SU-DHL-6 (cell line): ENCODE measurements around the gene MYBPC3.

Experiments used
- H2AFZ ChIP-seq: fragments of 200-600 bp; sonication (generic); 2 replicates; pipeline ENCODE4 v1.6.1; 2014; ENCODE audit warnings: low read depth, mild to moderate bottlenecking, moderate library complexity, mixed read lengths, antibody characterized with exemption, low read length; ENCODE audit not compliant: severe bottlenecking
- H3F3A ChIP-seq: fragments of 200-600 bp; shearing (Covaris generic); 2 replicates; pipeline ENCODE4 v1.6.0; 2016; ENCODE audit warnings: antibody characterized with exemption, mild to moderate bottlenecking; ENCODE audit not compliant: insufficient read depth
- H3K27ac ChIP-seq: fragments of 200-600 bp; sonication (generic); 2 replicates; pipeline ENCODE4 v1.5.1; 2016; ENCODE audit warnings: low read depth, mild to moderate bottlenecking, low read length, moderate library complexity, mixed read lengths
- H3K27me3 ChIP-seq: fragments of 200-600 bp; sonication (generic), shearing (Covaris generic); 2 replicates; pipeline ENCODE4 v1.6.0; 2014; ENCODE audit warnings: mild to moderate bottlenecking, low read length
- H3K36me3 ChIP-seq: fragments of 200-600 bp; sonication (generic); 2 replicates; pipeline ENCODE4 v1.6.1; 2014; ENCODE audit warnings: mild to moderate bottlenecking, low read length, mixed read lengths
- H3K4me2 ChIP-seq: fragments of 300-600, 200-600 bp; shearing (Covaris generic), sonication (generic); 2 replicates; pipeline ENCODE4 v1.6.0; 2014; ENCODE audit warnings: low read length, low read depth, mild to moderate bottlenecking; ENCODE audit not compliant: poor library complexity, severe bottlenecking
- H3K4me3 ChIP-seq: fragments of 200-600 bp; sonication (generic); 2 replicates; pipeline ENCODE4 v1.5.1; 2014; ENCODE audit warnings: antibody characterized with exemption, low read length, mild to moderate bottlenecking, mixed read lengths; ENCODE audit not compliant: insufficient read depth, poor library complexity, severe bottlenecking
- H3K79me2 ChIP-seq: fragments of 200-600 bp; sonication (generic); 2 replicates; pipeline ENCODE4 v1.6.1; 2014; ENCODE audit warnings: mild to moderate bottlenecking, low read length, moderate library complexity; ENCODE audit not compliant: insufficient read depth
- H3K9ac ChIP-seq: fragments of 200-600 bp; sonication (generic); 2 replicates; pipeline ENCODE4 v1.7.0; 2014; ENCODE audit warnings: mild to moderate bottlenecking, low read length
- H3K9me2 ChIP-seq: fragments of 200-600 bp; sonication (generic); replicated peaks from 2 replicates; pipeline ENCODE4 v1.6.1; 2014; ENCODE audit warnings: low read length; ENCODE audit not compliant: insufficient read depth
- H3K9me3 ChIP-seq: fragments of 200-600 bp; sonication (generic); 2 replicates; pipeline ENCODE4 v1.6.1; 2014; ENCODE audit warnings: low read length, mixed read lengths; ENCODE audit not compliant: insufficient read depth
- H4K20me1 ChIP-seq: fragments of 200-600 bp; sonication (generic); 2 replicates; pipeline ENCODE4 v1.6.1; 2014; ENCODE audit warnings: low read depth, mild to moderate bottlenecking, antibody characterized with exemption, low read length, moderate library complexity, mixed read lengths
- CTCF ChIP-seq: fragments of 200-600 bp; sonication (generic); IDR thresholded peaks from one replicate; pipeline ENCODE4 v1.5.1; 2017; ENCODE audit warnings: antibody characterized with exemption, mild to moderate bottlenecking, low read length, moderate library complexity; ENCODE audit not compliant: insufficient read depth, poor library complexity, severe bottlenecking
- EZH2phosphoT487 ChIP-seq: fragments of 200-600 bp; sonication (generic), shearing (Covaris generic); conservative IDR thresholded peaks from 2 replicates; pipeline ENCODE4 v1.6.1; 2018; ENCODE audit warnings: mild to moderate bottlenecking, antibody characterized with exemption, low read length, moderate library complexity, mixed read lengths

Gene MYBPC3

GRCh38 chr11:47327025-47327424 lies 25.5 kb downstream of the MYBPC3 start:
- no peaks in the 10 kb centered on the region for H3K27me3 ChIP-seq
- H3F3A ChIP-seq: no peaks in the 10 kb centered on the region
- no peaks in the 10 kb centered on the region for H4K20me1 ChIP-seq
- H3K27ac ChIP-seq: no peak overlapping the region
- H3K9me3 ChIP-seq: no peaks in the 10 kb centered on the region
- no peak overlapping the region for H3K4me3 ChIP-seq
- H3K9ac ChIP-seq: no peak overlapping the region
- no peaks in the 10 kb centered on the region for H3K36me3 ChIP-seq
- no peak overlapping the region for H2AFZ ChIP-seq
- H3K4me2 ChIP-seq: no peak overlapping the region
- no peaks in the 10 kb centered on the region for H3K9me2 ChIP-seq
- H3K79me2 ChIP-seq: no peaks in the 10 kb centered on the region
- no peak for TF ChIP-seq CTCF
- TF ChIP-seq EZH2phosphoT487: no peak

GRCh38 chr11:47326198-47326597 lies 26.3 kb downstream of the MYBPC3 start:
- no peaks in the 10 kb centered on the region for H3K27me3 ChIP-seq
- no peak overlapping the region for H3K9ac ChIP-seq
- H3K9me3 ChIP-seq: no peaks in the 10 kb centered on the region
- no peaks in the 10 kb centered on the region for H3K36me3 ChIP-seq
- no peak overlapping the region for H3K27ac ChIP-seq
- no peak overlapping the region for H3K4me2 ChIP-seq
- H2AFZ ChIP-seq: no peak overlapping the region
- no peaks in the 10 kb centered on the region for H4K20me1 ChIP-seq
- no peak overlapping the region for H3K4me3 ChIP-seq
- H3F3A ChIP-seq: no peaks in the 10 kb centered on the region
- no peaks in the 10 kb centered on the region for H3K79me2 ChIP-seq
- TF ChIP-seq EZH2phosphoT487 (no peak), CTCF (no peak)
- no peaks in the 10 kb centered on the region for H3K9me2 ChIP-seq

- Histone ChIP-seq H3K9me3 (no peaks in the 10 kb centered on the region), H3K9me2 (no peaks in the 10 kb centered on the region), H3K4me2 (no peak overlapping the region), H2AFZ (no peak overlapping the region), H3K4me3 (no peak overlapping the region), H3K9ac (no peak overlapping the region), H4K20me1 (no peaks in the 10 kb centered on the region), H3F3A (no peaks in the 10 kb centered on the region), H3K27ac (no peak overlapping the region), H3K79me2 (no peaks in the 10 kb centered on the region), H3K27me3 (no peaks in the 10 kb centered on the region), H3K36me3 (no peaks in the 10 kb centered on the region)
- no peak for TF ChIP-seq EZH2phosphoT487
- no peak for TF ChIP-seq CTCF
Measured at GRCh38 chr11:47325271-47326041, 27.0 kb downstream of the MYBPC3 start.
